ENCODE measurements around the gene SHC3.

DNA sequence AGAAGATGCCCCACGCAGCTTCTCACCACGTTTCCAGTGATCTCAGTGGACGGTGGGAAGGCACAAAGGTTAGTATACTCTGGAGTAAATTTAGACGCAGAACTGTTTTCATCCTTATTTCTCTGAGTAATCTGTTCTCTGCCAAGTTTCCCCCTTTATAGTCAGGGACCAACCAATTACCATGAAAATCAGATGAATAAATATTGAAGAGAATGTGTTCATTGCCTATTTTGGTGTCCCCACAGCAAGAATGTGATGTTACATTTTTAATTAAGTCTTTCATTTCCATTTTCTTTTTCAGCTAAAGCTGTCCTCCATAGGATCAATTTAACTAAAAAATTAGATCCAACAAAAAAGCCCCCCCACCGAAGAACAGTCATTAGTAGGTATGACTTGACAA, 146.0 kb downstream of the SHC3 start:
- no peak for TF ChIP-seq EZH2 (IDR thresholded peaks at IDR 0.05; ENCODE audit: insufficient read depth, poor library complexity, severe bottlenecking)
- no peak for TF ChIP-seq EZH2phosphoT487 (IDR thresholded peaks at IDR 0.05; ENCODE audit: insufficient read depth, low read depth)
